Lung (tissue), 12 donors: Measurements from ENCODE around the gene ABCA9. TPM values are rescaled to one million over a fixed set of nuclear protein-coding genes. Genes with fewer than 3 reads are reported as not detected.
"Not testable (repeated sequence)": the region's sequence is repeated elsewhere in the genome, so short reads cannot be mapped to it uniquely, and the experiment has no call there.

Source experiments
- ATAC-seq: fragments of 200-7000 bp; cut with Tn5 transposase; one replicate; pipeline ENCODE4 v1.9.1; 2020; ENCODE audit warnings: moderate number of reproducible peaks; ENCODE audit not compliant: insufficient read depth, low FRiP score
- DNase-seq, 3 donors: peaks; one replicate each; pipeline ENCODE4 v3.0.0-alpha.2; 2013 to 2017
- H3K27ac ChIP-seq, 2 donors: one replicate each; pipeline ENCODE4 v1.5.1; 2013; ENCODE audit warnings: mild to moderate bottlenecking in 2 of 2, moderate library complexity in 2 of 2, control low read depth in 1 of 2, inconsistent platforms in 1 of 2, low read depth in 1 of 2, low read length in 1 of 2
- H3K27me3 ChIP-seq, 3 donors: one replicate each; pipeline ENCODE4 v1.5.1; 2013; ENCODE audit warnings: low read length in 2 of 3; ENCODE audit not compliant: control insufficient read depth in 3 of 3, insufficient read depth in 3 of 3
- H3K36me3 ChIP-seq, 4 donors: one replicate each; pipeline ENCODE4 v1.5.1; 2013; ENCODE audit warnings: low read length in 4 of 4, mild to moderate bottlenecking in 1 of 4, moderate library complexity in 1 of 4; ENCODE audit not compliant: control insufficient read depth in 4 of 4, insufficient read depth in 4 of 4
- H3K4me1 ChIP-seq, 5 donors: one replicate each; pipeline ENCODE4 v1.5.1; 2013; ENCODE audit warnings: low read length in 5 of 5, mild to moderate bottlenecking in 2 of 5, moderate library complexity in 1 of 5; ENCODE audit not compliant: control insufficient read depth in 5 of 5, insufficient read depth in 5 of 5
- H3K4me3 ChIP-seq: one replicate; pipeline ENCODE4 v1.5.1; 2013; ENCODE audit warnings: mild to moderate bottlenecking, control low read depth, moderate library complexity
- H3K9ac ChIP-seq, 2 donors: one replicate each; pipeline ENCODE4 v1.5.1; 2013; ENCODE audit warnings: low read length in 2 of 2, control low read depth in 1 of 2; ENCODE audit not compliant: insufficient read depth in 1 of 2
- H3K9me3 ChIP-seq, 4 donors: one replicate each; pipeline ENCODE4 v1.5.1; 2013; ENCODE audit warnings: low read length in 3 of 4, mild to moderate bottlenecking in 1 of 4, moderate library complexity in 1 of 4; ENCODE audit not compliant: control insufficient read depth in 4 of 4, insufficient read depth in 3 of 4
- CTCF ChIP-seq: IDR thresholded peaks from 2 replicates; pipeline ENCODE4 v1.5.1; 2012; ENCODE audit warnings: mild to moderate bottlenecking; ENCODE audit errors: control extremely low read depth, extremely low read depth
- WGBS, 2 donors: extraction: QIAGEN DNeasy Blood & Tissue Kit; methylation state at CpG; one replicate each; pipeline ENCODE4 v1.1.7; 2013; 5-methylcytosine and 5-hydroxymethylcytosine counted together
- polyA plus RNA-seq, 2 donors: library from polyadenylated mRNA; stranded (reverse); fragments of 200-250 nt; gene quantifications; one replicate each; pipeline ENCODE4 v1.2.1, GENCODE V29; 2013
- total RNA-seq, 2 donors: library from RNA; depleted of rRNA in 1 of 2; stranded (reverse); fragments of >200 nt in 1 of 2; gene quantifications; one replicate each; pipeline ENCODE4 v1.2.1, GENCODE V29; 2014 to 2021
- donor health status: control.
- donor health status: control.
- donor health status: Bipolar disorder and iron deficiency.
- donor health status: healthy.
- donor health status: DM: yes; HTN: yes; CAD: no.

ABCA9 gene
- total and polyA plus RNA-seq, 4 donors, result 0.34 to 24.7 (median 2.8) TPM

DNA sequence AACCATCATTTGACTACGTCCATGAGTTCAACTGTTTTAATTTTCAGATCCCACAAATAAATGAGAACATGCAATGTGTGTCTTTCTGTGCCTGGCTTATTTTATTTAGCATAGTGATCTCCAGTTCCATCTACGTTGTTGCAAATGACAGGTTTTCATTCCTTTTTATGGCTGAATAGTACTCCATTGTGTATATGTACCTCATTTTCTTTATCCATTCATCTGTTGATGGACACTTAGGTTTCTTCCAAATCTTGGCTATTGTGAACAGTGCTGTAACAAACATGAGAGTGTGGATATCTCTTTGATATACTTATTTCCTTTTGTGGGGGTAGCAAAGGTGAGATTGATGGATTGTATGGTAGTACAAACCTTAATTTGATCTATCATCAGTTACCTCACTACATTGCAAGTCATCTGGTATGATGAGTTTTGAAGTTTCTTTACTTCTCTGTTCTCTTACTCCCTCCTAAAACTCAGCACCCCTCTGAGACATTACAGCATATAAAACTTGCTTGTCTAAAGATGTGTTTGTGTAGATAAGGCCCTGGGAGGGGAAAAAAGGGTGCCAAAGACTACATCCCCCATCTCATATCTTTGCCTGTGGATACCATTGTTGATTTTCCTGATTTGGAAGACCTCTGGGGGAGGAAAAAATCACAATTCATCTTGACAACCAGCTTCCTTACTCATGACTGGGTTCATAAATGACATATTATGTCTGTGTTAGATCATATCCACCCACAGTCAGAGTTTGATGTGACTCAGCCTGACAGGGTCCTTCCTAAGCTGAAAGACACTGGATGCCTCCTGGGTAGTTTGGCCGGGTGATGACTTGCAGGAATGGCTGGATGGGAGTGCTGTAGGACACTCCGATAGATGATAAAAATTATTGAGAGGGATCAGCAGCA is 47.6 kb downstream of the ABCA9 start:
- Histone ChIP-seq H3K36me3 (peaks cover 0 to 19% (median 4%) of the 10 kb centered on the region in 4 donors), H3K4me3 (no peak overlapping the region), H3K27ac (no peak overlapping the region), H3K27me3 (no peaks in the 10 kb centered on the region), H3K9ac (no peak overlapping the region), H3K9me3 (no peaks in the 10 kb centered on the region), H3K4me1 (no peaks in the 10 kb centered on the region)
- no peak for ATAC-seq
- 75 to 90% methylated on average over 4 of the region's 4 CpGs for WGBS, 2 donors
- TF ChIP-seq CTCF, result no peak
- DNase-seq, result no peak

- no peak for TF ChIP-seq CTCF
- Histone ChIP-seq H3K4me3 (no peak overlapping the region), H3K36me3 (peaks cover 0 to 19% (median 4%) of the 10 kb centered on the region in 4 donors), H3K9ac (no peak overlapping the region), H3K27me3 (no peaks in the 10 kb centered on the region), H3K27ac (no peak overlapping the region), H3K4me1 (no peaks in the 10 kb centered on the region), H3K9me3 (no peaks in the 10 kb centered on the region)
- WGBS, 2 donors, result 69 to 76% methylated on average over 3 of the region's 3 CpGs
- peak in 1 of 3 donors; percentile 4 for DNase-seq
- no peak for ATAC-seq
These were observed 50.8 kb downstream of the ABCA9 start for GRCh38 chr17:69009930-69010329.

GRCh38 chr17:69004759-69005158 is 56.0 kb downstream of the ABCA9 start:
- DNase-seq, H3K4me3 ChIP-seq, H3K9me3 ChIP-seq, H3K9ac ChIP-seq, ATAC-seq, H3K4me1 ChIP-seq, H3K27ac ChIP-seq, H3K27me3 ChIP-seq: not testable (repeated sequence)
- WGBS, 2 donors, result 94% methylated on average over 23 to 24 of the region's 27 CpGs
- peaks cover 0 to 16% (median 3%) of the 10 kb centered on the region in 4 donors for H3K36me3 ChIP-seq

DNA sequence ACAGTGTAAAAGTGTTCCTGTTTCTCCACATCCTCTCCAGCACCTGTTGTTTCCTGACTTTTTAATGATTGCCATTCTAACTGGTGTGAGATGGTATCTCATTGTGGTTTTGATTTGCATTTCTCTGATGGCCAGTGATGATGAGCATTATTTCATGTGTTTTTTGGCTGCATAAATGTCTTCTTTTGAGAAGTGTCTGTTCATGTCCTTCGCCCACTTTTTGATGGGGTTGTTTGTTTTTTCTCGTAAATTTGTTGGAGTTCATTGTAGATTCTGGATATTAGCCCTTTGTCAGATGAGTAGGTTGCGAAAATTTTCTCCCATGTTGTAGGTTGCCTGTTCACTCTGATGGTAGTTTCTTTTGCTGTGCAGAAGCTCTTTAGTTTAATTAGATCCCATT is 61.0 kb downstream of the ABCA9 start:
- H3K9me3 ChIP-seq, H3K36me3 ChIP-seq, H3K9ac ChIP-seq, ATAC-seq, H3K27me3 ChIP-seq, H3K4me3 ChIP-seq, DNase-seq, H3K4me1 ChIP-seq, H3K27ac ChIP-seq: not testable (repeated sequence)
- WGBS, 2 donors, result 85 to 92% methylated on average over 2 to 3 of the region's 3 CpGs
